C4-2B (cell line): ENCODE data around the gene ASH1L.

ENCODE experiments used
- CTCF ChIP-seq: fragments of 450-650 bp; conservative IDR thresholded peaks from 2 replicates; pipeline ENCODE4 v1.5.1; 2017; ENCODE audit warnings: mild to moderate bottlenecking
- ZFX ChIP-seq: fragments of 450-650 bp; IDR thresholded peaks from 2 replicates; pipeline ENCODE4 v1.6.1; 2017

- TF ChIP-seq CTCF (no peak), ZFX (no peak)
Measured at GRCh38 chr1:155313261-155313660, 249.3 kb downstream of the ASH1L start.
